ENCODE measurements around the gene TRIM38. TPM values are rescaled to one million over a fixed set of nuclear protein-coding genes. Genes with fewer than 3 reads are reported as not detected.
A peak's percentile ranks its signal among the peaks of the same experiment; 100 is the strongest.

The TRIM38 gene, protein sequence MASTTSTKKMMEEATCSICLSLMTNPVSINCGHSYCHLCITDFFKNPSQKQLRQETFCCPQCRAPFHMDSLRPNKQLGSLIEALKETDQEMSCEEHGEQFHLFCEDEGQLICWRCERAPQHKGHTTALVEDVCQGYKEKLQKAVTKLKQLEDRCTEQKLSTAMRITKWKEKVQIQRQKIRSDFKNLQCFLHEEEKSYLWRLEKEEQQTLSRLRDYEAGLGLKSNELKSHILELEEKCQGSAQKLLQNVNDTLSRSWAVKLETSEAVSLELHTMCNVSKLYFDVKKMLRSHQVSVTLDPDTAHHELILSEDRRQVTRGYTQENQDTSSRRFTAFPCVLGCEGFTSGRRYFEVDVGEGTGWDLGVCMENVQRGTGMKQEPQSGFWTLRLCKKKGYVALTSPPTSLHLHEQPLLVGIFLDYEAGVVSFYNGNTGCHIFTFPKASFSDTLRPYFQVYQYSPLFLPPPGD
- total RNA-seq (10 to 100 TPM; 12.7 to 18.0 TPM), polyA plus RNA-seq (1 to 10 TPM; 7.2 to 7.5 TPM)
- long read RNA-seq, donor 1, full-length matches to known transcripts: 1 of 10 reads
- long read RNA-seq, donor 1, partial matches to known transcripts: 9 of 10 reads
- long read RNA-seq, donor 1, other reads (novel, unspliced or antisense): 0 of 10 reads
- long read RNA-seq, donor 2: 0 reads
- long read RNA-seq, donor 3, full-length matches to known transcripts: 1 of 1 reads
- long read RNA-seq, donor 3, partial matches to known transcripts: 0 of 1 reads
- long read RNA-seq, donor 3, other reads (novel, unspliced or antisense): 0 of 1 reads
- long read RNA-seq, donor 4, full-length matches to known transcripts: 1 of 1 reads
- long read RNA-seq, donor 4, partial matches to known transcripts: 0 of 1 reads
- long read RNA-seq, donor 4, other reads (novel, unspliced or antisense): 0 of 1 reads
- long read RNA-seq, donor 5, full-length matches to known transcripts: 3 of 3 reads
- long read RNA-seq, donor 5, partial matches to known transcripts: 0 of 3 reads
- long read RNA-seq, donor 5, other reads (novel, unspliced or antisense): 0 of 3 reads

DNA sequence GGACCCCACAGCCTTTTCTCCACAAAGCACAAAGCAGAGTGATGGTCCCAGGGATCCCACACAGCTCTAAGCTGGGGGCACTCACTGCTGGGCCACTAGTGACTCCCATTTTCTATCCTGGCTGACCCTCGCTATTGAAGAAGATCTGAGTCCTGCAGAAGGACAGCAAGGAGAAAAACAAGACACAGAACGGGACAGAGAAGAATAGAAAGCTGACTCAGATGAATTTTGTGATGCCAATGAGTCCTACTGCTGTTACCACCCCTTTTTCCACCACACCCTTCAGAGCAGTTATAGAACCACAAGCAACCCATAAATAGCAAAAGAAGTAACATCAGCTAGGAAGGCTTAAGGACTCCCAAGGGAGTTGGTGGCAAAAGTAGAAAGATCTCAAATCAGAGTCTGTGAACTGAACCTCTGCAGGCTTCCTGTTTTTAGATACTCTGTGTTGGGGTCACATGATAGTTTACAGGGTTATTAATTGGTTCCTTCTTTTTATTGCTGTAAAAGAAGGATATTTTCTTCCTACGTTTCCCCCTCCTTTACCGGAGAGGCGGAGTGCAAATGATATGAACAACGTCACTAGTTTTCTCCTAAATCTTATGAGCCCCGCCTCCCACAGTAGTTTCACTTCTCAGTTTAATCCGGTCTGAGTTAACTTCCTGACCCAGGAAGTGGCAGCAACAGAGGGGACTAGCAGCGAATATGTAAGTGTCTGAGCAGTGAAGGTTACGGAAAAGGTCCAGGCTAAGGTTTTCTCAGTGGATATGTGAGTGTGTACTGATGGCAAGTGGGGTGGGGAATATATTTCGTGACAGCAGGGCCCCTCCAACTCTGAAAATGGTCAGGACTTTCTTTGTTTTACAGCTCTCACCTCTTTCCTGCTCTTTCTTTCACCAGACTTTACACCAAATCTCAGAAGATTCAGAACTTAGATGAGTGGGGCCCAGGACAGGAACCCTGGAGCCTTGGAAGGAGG is at the start of gene TRIM38:
TRIM38 (plus strand) TSS at position 654 of the 979 bp plus-strand sequence. CDS start 3,721 bp downstream, outside the sequence.
- Histone ChIP-seq H3K27ac (ENCODE audit: low read depth in 1 of 2, low read length in 1 of 2) (peak within 1 kb of the TSS; percentile 96), H3K9me3 (ENCODE audit: control insufficient read depth in 4 of 4, insufficient read depth in 3 of 4, low read length in 3 of 4) (peaks cover 0 to 3% (median under 1%) of the 10 kb centered on the region in 4 donors), H3K4me3 (peak within 1 kb of the TSS; percentile 70), H3K27me3 (ENCODE audit: control insufficient read depth in 3 of 3, insufficient read depth in 3 of 3, low read length in 2 of 3) (no peaks in the 10 kb centered on the region), H3K36me3 (ENCODE audit: control insufficient read depth in 4 of 4, insufficient read depth in 4 of 4, low read length in 4 of 4) (peaks cover 0 to 15% (median 10%) of the 10 kb centered on the region in 4 donors), H3K4me1 (ENCODE audit: control insufficient read depth in 5 of 5, insufficient read depth in 5 of 5, low read length in 5 of 5) (peaks cover 0 to 17% (median 2%) of the 10 kb centered on the region in 5 donors), H3K9ac (ENCODE audit: insufficient read depth in 1 of 2, low read length in 2 of 2) (peak within 1 kb of the TSS; percentile 84 to 97)
- ATAC-seq (ENCODE audit: insufficient read depth, low FRiP score): peak; percentile 90
- peak; percentile 80 to 97 (median 96) for DNase-seq
- TF ChIP-seq, protein P1, sequence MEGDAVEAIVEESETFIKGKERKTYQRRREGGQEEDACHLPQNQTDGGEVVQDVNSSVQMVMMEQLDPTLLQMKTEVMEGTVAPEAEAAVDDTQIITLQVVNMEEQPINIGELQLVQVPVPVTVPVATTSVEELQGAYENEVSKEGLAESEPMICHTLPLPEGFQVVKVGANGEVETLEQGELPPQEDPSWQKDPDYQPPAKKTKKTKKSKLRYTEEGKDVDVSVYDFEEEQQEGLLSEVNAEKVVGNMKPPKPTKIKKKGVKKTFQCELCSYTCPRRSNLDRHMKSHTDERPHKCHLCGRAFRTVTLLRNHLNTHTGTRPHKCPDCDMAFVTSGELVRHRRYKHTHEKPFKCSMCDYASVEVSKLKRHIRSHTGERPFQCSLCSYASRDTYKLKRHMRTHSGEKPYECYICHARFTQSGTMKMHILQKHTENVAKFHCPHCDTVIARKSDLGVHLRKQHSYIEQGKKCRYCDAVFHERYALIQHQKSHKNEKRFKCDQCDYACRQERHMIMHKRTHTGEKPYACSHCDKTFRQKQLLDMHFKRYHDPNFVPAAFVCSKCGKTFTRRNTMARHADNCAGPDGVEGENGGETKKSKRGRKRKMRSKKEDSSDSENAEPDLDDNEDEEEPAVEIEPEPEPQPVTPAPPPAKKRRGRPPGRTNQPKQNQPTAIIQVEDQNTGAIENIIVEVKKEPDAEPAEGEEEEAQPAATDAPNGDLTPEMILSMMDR (IDR thresholded peaks at IDR 0.05; ENCODE audit: control extremely low read depth, extremely low read depth): no peak
- WGBS, 2 donors: 3 to 4% methylated on average over 11 of the region's 11 CpGs

DNA sequence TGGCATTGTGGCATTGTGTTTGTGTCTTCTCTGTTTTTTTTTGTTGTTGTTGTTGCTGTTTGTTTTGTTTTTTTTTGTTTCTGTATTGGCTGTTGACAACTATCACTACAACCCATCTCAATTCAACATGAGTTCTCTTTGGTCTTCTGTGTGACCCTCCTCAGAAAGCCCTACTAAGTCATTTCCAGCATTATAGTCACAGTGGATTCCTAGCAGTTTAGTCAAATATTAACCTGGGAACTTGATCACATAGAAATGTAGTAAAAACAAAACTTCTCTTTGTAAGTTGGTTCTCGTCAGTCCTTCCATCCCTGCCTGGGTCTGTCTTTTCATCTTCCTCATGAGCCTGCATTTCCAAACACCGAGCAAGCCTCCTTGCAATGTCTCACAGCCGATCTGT is 48.9 kb upstream of the TRIM38 start:
- ATAC-seq (ENCODE audit: insufficient read depth, low FRiP score) (no peak), DNase-seq (no peak)
- no peaks in the 10 kb centered on the region for H3K36me3 ChIP-seq (ENCODE audit: control insufficient read depth in 4 of 4, insufficient read depth in 4 of 4, low read length in 4 of 4)
- no peak overlapping the region for H3K9ac ChIP-seq (ENCODE audit: insufficient read depth in 1 of 2, low read length in 2 of 2)
- H3K27ac ChIP-seq (ENCODE audit: low read depth in 1 of 2, low read length in 1 of 2): no peak overlapping the region
- no peaks in the 10 kb centered on the region for H3K4me1 ChIP-seq (ENCODE audit: control insufficient read depth in 5 of 5, insufficient read depth in 5 of 5, low read length in 5 of 5)
- no peaks in the 10 kb centered on the region for H3K27me3 ChIP-seq (ENCODE audit: control insufficient read depth in 3 of 3, insufficient read depth in 3 of 3, low read length in 2 of 3)
- no peak overlapping the region for H3K4me3 ChIP-seq
- TF ChIP-seq, protein P1 (IDR thresholded peaks at IDR 0.05; ENCODE audit: control extremely low read depth, extremely low read depth): no peak
- WGBS, 2 donors: 83 to 84% methylated on average over 3 of the region's 3 CpGs
- H3K9me3 ChIP-seq (ENCODE audit: control insufficient read depth in 4 of 4, insufficient read depth in 3 of 4, low read length in 3 of 4): no peaks in the 10 kb centered on the region

DNA sequence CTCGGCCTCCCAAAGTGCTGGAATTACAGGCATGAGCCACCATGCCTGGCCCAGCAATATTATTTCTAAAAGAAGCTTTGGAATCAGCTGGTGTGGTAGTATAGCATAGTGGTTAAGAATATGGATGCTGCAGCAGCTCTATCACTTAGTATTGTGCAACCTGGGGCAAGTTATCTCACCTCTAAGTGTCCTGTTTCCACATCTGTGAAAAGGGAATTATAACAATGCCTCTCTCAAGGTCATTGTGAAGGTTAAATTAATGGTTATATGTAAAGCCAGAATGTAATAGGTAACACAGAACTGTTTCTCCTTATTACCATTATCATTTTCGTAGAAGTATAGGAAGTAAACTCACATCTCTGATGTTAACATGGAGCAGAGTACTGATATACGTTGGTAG is 46.3 kb upstream of the TRIM38 start:
- H3K9ac ChIP-seq (ENCODE audit: insufficient read depth in 1 of 2, low read length in 2 of 2): no peak overlapping the region
- TF ChIP-seq, protein P1 (IDR thresholded peaks at IDR 0.05; ENCODE audit: control extremely low read depth, extremely low read depth): no peak
- ATAC-seq (ENCODE audit: insufficient read depth, low FRiP score) (no peak), DNase-seq (no peak)
- H3K27me3 ChIP-seq (ENCODE audit: control insufficient read depth in 3 of 3, insufficient read depth in 3 of 3, low read length in 2 of 3): no peaks in the 10 kb centered on the region
- no peaks in the 10 kb centered on the region for H3K36me3 ChIP-seq (ENCODE audit: control insufficient read depth in 4 of 4, insufficient read depth in 4 of 4, low read length in 4 of 4)
- no peak overlapping the region for H3K27ac ChIP-seq (ENCODE audit: low read depth in 1 of 2, low read length in 1 of 2)
- 78 to 87% methylated on average over 3 of the region's 3 CpGs for WGBS, 2 donors
- no peaks in the 10 kb centered on the region for H3K4me1 ChIP-seq (ENCODE audit: control insufficient read depth in 5 of 5, insufficient read depth in 5 of 5, low read length in 5 of 5)
- no peak overlapping the region for H3K4me3 ChIP-seq
- no peaks in the 10 kb centered on the region for H3K9me3 ChIP-seq (ENCODE audit: control insufficient read depth in 4 of 4, insufficient read depth in 3 of 4, low read length in 3 of 4)
